Measurements from ENCODE around the gene PLXNB3.

PLXNB3 gene

GRCh38 chrX:153772316-153773217 lies 8.5 kb downstream of the PLXNB3 start:
- H3K27ac ChIP-seq = no peak overlapping the region
- DNase-seq (ENCODE audit: low read depth, low spot score) = no peak

- no peak overlapping the region for H3K27ac ChIP-seq
- no peak for DNase-seq (ENCODE audit: low read depth, low spot score)
Observed at GRCh38 chrX:153773218-153773611, 9.2 kb downstream of the PLXNB3 start.

- DNase-seq (ENCODE audit: low read depth, low spot score) = no peak
- H3K27ac ChIP-seq = no peak overlapping the region
Observed at GRCh38 chrX:153773741-153774575, 9.9 kb downstream of the PLXNB3 start.

- no peak for DNase-seq (ENCODE audit: low read depth, low spot score)
- no peak overlapping the region for H3K27ac ChIP-seq
Observed at GRCh38 chrX:153774576-153775292, 10.7 kb downstream of the PLXNB3 start.

GRCh38 chrX:153775293-153776119 lies 11.5 kb downstream of the PLXNB3 start:
- H3K27ac ChIP-seq = no peak overlapping the region
- DNase-seq (ENCODE audit: low read depth, low spot score) = no peak

- H3K27ac ChIP-seq = no peak overlapping the region
- DNase-seq (ENCODE audit: low read depth, low spot score) = no peak
Observed at GRCh38 chrX:153776120-153776599, 12.1 kb downstream of the PLXNB3 start.

GRCh38 chrX:153776611-153777045 lies 12.6 kb downstream of the PLXNB3 start:
- no peak overlapping the region for H3K27ac ChIP-seq
- no peak for DNase-seq (ENCODE audit: low read depth, low spot score)

- H3K27ac ChIP-seq = no peak overlapping the region
- DNase-seq (ENCODE audit: low read depth, low spot score) = no peak
Observed at GRCh38 chrX:153777261-153778090, 13.4 kb downstream of the PLXNB3 start.

- no peak for DNase-seq (ENCODE audit: low read depth, low spot score)
- no peak overlapping the region for H3K27ac ChIP-seq
Observed at GRCh38 chrX:153778181-153778580, 14.1 kb downstream of the PLXNB3 start.

- H3K27ac ChIP-seq = no peak overlapping the region
- DNase-seq (ENCODE audit: low read depth, low spot score) = no peak
Observed at GRCh38 chrX:153778684-153779101, 14.6 kb downstream of the PLXNB3 start.

- no peak for DNase-seq (ENCODE audit: low read depth, low spot score)
- no peak overlapping the region for H3K27ac ChIP-seq
Observed at GRCh38 chrX:153779891-153780677, 16.0 kb downstream of the PLXNB3 start.

- no peak for DNase-seq (ENCODE audit: low read depth, low spot score)
- H3K27ac ChIP-seq = no peak within 1 kb of the TSS
Observed at GRCh38 chrX:153780678-153781427, 16.8 kb downstream of the PLXNB3 start, which contains the start of gene SRPK3. Gene SRPK3, plus strand, starts transcription at chrX:153781041. Its CDS starts 46 bp downstream, at chrX:153781087.

- no peak for DNase-seq (ENCODE audit: low read depth, low spot score)
- H3K27ac ChIP-seq = no peak overlapping the region
Observed at GRCh38 chrX:153781428-153782047, 17.5 kb downstream of the PLXNB3 start.

GRCh38 chrX:153782313-153782712 lies 18.3 kb downstream of the PLXNB3 start:
- DNase-seq (ENCODE audit: low read depth, low spot score) = no peak
- H3K27ac ChIP-seq = no peak overlapping the region

- DNase-seq (ENCODE audit: low read depth, low spot score) = no peak
Observed at GRCh38 chrX:153782871-153783270, 18.8 kb downstream of the PLXNB3 start.

GRCh38 chrX:153783378-153784013 lies 19.4 kb downstream of the PLXNB3 start:
- no peak overlapping the region for H3K27ac ChIP-seq
- DNase-seq (ENCODE audit: low read depth, low spot score) = no peak

More at GRCh38 chrX:153782871-153783270, 18.8 kb downstream of the PLXNB3 start:
- H3K27ac ChIP-seq = no peak overlapping the region

Data from epithelial cell of prostate (primary cell).